ENCODE data around the gene E2F6.

E2F6 gene

DNA sequence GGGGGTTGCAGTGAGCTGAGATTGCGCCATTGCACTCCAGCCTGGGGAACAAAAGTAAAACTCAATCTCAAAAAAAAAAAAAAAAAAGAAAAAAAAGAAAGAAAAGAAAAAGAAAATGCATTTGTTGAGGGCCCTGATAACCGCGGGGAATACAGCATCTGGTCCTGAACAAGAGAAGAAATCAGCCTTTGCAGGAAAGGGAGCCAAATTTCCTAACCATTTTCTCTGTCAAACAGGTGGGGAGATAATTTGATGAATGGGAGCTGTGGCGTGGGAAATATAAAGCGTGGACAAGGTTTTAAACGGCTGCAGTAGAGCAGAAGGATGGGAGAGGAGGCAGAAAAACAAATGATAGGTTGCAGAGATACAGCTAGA, 864 bp downstream of the E2F6 start:
- H3K4me3 ChIP-seq (ENCODE audit: control insufficient read depth, low read depth, low read length) = peak overlapping the region; percentile 61
- no peak for DNase-seq (ENCODE audit: low read depth)
- TF ChIP-seq, protein P1, sequence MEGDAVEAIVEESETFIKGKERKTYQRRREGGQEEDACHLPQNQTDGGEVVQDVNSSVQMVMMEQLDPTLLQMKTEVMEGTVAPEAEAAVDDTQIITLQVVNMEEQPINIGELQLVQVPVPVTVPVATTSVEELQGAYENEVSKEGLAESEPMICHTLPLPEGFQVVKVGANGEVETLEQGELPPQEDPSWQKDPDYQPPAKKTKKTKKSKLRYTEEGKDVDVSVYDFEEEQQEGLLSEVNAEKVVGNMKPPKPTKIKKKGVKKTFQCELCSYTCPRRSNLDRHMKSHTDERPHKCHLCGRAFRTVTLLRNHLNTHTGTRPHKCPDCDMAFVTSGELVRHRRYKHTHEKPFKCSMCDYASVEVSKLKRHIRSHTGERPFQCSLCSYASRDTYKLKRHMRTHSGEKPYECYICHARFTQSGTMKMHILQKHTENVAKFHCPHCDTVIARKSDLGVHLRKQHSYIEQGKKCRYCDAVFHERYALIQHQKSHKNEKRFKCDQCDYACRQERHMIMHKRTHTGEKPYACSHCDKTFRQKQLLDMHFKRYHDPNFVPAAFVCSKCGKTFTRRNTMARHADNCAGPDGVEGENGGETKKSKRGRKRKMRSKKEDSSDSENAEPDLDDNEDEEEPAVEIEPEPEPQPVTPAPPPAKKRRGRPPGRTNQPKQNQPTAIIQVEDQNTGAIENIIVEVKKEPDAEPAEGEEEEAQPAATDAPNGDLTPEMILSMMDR (conservative IDR thresholded peaks at IDR 0.05; ENCODE audit: control insufficient read depth, insufficient read depth, low read depth, low read length) = no peak

DNA sequence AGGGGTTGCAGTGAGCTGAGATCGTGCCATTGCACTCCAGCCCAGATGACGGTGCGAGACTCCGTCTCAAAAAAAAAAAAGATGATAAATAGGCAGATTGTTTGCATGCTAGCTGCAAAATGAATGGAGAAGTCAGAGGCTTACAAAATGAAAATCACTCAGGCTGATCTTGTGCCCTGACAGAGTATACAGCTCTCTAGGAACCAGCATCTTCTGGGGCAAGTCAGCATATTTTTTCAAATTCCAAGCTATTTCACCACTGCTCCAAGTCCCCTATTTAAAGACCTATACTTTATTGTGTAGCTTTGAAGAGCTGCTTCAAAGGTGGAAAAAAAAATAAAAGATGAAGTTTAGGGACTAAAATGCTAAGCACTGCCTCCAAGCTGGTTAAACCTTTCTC, 6.1 kb downstream of the E2F6 start:
- TF ChIP-seq, protein P1 (conservative IDR thresholded peaks at IDR 0.05; ENCODE audit: control insufficient read depth, insufficient read depth, low read depth, low read length) = no peak
- DNase-seq (ENCODE audit: low read depth) = no peak
- H3K4me3 ChIP-seq (ENCODE audit: control insufficient read depth, low read depth, low read length) = no peak overlapping the region

DNA sequence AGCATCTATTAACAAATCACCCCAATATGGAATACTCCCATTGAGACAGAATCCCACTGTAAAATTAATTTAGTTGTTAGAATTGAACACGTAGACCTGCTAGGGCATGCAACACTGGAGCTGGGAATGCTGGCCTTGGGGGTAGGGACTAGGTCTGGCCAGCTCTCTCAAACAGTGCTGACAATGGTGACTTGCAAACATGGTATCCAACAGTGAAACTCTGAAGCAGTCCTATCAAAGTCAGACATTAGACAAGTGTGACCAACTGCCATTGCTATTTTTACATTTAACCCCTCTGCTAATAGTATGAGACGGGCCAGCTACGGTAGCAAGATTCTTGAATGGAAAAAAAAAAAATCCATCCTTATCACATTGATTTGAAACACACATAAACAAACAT, 7.2 kb downstream of the E2F6 start:
- TF ChIP-seq, protein P1 (conservative IDR thresholded peaks at IDR 0.05; ENCODE audit: control insufficient read depth, insufficient read depth, low read depth, low read length) = no peak
- H3K4me3 ChIP-seq (ENCODE audit: control insufficient read depth, low read depth, low read length) = no peak overlapping the region
- DNase-seq (ENCODE audit: low read depth) = no peak

DNA sequence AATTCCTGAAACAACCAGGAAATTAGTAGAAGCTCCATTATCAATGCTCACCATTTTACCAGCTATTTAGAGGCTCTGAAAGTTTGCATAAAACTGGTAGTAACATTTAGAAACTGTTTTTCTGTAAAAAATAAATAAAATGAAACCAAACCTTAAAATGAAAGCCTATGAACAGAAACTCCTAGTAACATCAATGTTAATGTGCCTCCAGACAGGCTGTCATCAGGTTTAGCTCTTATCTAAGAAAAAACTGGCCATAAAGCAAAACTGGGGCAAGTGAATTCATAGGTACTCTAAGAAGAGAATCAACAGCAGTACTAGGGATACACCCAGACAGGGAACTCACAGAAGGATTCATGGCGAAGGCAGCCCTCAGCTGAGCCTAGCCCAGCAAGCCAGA, 8.0 kb downstream of the E2F6 start:
- TF ChIP-seq, protein P1 (conservative IDR thresholded peaks at IDR 0.05; ENCODE audit: control insufficient read depth, insufficient read depth, low read depth, low read length) = no peak
- DNase-seq (ENCODE audit: low read depth) = no peak
- no peak overlapping the region for H3K4me3 ChIP-seq (ENCODE audit: control insufficient read depth, low read depth, low read length)

DNA sequence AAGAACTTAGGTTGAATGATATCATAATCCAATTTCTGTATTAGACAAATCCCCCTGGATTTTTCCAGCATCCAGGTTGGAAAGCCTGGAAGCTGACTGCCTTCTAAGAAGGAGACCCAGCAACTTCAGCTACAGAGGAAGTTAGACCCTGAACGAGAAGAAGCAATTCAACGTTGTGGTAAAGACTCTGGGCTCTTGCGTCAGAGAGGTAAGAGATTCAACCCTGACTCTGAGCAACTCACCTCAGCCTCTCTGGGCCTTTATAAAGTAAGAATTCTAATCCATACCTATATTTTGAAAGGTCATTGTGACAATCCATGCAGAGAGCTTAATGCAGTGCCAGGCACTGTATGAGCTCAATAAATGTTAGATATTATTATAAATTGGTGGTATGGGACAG, 9.7 kb downstream of the E2F6 start:
- no peak for DNase-seq (ENCODE audit: low read depth)
- no peak overlapping the region for H3K4me3 ChIP-seq (ENCODE audit: control insufficient read depth, low read depth, low read length)
- TF ChIP-seq, protein P1 (conservative IDR thresholded peaks at IDR 0.05; ENCODE audit: control insufficient read depth, insufficient read depth, low read depth, low read length) = no peak

DNA sequence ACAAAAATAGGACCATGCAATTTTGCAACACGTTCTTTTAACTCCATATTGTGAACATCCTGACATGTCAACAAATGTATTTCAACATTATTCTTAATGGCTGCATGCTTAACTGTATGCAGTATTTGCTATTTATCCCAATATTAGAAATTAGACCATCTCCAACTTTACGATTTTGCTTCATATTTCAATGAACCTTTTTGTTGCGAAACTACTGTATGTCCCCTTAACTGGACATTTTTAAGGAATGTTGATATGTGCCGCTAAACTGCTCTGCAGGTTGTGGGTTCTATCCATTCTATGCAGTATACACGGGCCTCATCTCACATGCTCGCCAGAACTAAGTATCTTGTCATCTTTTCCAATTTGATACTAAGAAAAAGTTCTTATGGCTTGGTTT, 11.1 kb downstream of the E2F6 start:
- TF ChIP-seq, protein P1 (conservative IDR thresholded peaks at IDR 0.05; ENCODE audit: control insufficient read depth, insufficient read depth, low read depth, low read length) = no peak
- no peak overlapping the region for H3K4me3 ChIP-seq (ENCODE audit: control insufficient read depth, low read depth, low read length)
- no peak for DNase-seq (ENCODE audit: low read depth)

DNA sequence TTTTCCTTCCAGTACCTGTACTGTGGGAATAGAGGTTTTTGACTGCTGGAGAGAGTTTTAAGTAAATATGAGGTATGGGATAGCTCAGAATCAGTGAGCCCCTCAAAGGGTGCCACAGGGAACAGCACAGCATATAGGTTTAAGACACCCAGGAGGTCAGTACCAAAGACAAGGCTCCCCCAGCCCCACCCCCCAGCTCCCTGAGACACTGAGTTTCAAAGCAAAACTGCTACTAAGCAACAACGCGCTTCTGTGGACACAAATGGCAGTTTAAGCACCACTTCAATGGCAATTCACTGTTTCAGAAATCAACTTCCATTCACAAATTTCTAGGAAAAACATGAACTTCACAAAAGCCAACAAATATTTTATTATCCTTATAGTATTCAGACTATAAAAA, 15.2 kb downstream of the E2F6 start:
- no peak for DNase-seq (ENCODE audit: low read depth)
- H3K4me3 ChIP-seq (ENCODE audit: control insufficient read depth, low read depth, low read length) = no peak overlapping the region
- TF ChIP-seq, protein P1 (conservative IDR thresholded peaks at IDR 0.05; ENCODE audit: control insufficient read depth, insufficient read depth, low read depth, low read length) = no peak

Data from fibroblast of mammary gland (primary cell).